ENCODE data around the gene FMC1.

The FMC1 gene

DNA sequence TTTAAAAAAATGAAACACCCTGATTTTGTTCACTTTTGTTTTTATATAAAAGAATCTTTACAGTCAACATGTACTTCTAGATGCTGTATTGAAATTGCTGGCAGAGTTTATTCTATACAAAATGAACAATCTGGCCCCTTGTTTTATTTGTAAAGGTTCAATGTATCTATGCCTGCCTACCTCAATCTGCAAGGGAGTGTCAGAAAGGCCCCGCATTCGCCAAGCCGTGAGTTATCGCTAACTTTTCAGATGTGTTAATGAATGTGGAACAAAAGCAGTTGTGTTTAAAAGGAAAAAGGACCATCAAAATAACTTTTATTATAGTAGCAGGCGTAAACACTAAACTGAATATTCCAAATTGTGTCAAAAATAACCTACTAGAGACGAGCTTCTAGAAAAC is 33.1 kb downstream of the FMC1 start:
- DNase-seq (ENCODE audit: low spot score), result no peak

DNA sequence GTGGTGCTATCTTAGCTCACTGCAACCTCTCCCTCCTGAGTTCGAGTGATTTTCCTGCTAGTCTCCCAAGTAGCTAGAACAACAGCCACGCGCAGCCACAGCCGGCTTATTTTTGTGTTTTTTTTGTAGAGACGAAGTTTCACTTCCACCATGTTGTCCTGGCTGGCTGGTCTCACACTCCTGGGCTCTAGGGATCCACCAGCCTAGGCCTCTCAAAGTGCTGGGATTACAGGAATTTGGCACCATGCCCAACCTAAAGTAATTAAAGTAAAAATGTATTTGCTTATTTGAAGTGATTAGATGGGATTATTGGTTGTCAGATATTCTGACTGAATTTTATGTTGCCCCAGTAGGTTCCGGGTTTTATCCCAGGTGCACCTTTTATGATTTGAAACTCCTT is 41.3 kb downstream of the FMC1 start:
- DNase-seq (ENCODE audit: low spot score), result no peak

DNA sequence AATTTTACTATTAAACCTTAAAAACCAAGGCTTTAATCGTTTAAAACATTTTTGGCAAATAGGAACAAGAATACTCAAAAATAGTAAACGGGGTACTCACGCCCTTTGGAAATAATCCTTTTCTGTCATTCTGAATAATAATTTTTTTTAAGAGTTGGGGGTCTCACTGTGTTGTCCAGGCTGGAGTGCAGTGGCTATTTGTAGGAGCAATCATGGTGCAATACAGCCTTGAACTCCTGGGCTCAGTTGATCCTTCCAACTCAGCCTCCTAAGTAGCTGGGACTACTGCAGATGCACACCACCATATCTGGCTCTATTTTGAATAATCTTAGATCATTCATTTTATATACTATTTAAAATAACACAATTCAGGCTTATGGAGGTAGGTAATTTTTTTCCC is 43.5 kb downstream of the FMC1 start:
- no peak for DNase-seq (ENCODE audit: low spot score)

DNA sequence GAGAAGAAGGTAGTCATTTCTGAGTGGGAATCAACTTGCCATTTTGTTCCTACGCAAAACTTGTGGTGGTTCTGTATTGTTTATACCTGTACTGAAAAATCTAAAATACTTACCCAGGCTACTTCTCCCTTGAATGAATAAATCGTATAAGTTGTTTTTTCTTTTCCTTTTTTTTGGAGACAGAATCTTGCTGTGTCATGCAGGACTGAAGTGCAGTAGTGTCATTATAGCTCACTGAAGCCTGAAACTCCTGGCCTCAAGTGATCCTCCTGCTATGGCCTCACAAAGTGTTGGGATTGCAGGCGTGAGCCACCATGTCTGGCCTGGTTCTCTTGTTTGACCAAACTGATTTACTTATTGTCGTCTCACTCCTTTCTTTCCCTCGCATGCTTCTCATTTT is 46.5 kb downstream of the FMC1 start:
- DNase-seq (ENCODE audit: low spot score), result no peak

DNA sequence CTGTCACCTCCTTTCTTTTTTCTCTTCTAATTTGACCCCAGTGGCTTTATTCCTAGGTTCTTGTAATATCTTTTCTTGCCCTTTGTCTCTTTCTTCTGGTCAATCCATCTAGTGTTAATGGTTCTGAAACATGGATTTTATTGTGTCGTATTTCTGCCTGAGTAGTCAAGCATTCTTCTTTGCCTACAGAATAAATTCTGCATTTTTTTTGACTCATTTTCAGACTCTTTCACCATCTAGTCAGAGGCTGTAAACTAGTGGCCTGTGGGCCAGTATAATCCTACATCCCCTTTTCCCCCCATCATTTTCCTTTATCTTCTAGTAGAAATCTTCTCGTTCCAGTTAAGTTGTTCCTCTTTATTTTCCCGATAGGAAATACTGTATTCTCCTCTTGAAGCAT is 48.0 kb downstream of the FMC1 start:
- no peak for DNase-seq (ENCODE audit: low spot score)

DNA sequence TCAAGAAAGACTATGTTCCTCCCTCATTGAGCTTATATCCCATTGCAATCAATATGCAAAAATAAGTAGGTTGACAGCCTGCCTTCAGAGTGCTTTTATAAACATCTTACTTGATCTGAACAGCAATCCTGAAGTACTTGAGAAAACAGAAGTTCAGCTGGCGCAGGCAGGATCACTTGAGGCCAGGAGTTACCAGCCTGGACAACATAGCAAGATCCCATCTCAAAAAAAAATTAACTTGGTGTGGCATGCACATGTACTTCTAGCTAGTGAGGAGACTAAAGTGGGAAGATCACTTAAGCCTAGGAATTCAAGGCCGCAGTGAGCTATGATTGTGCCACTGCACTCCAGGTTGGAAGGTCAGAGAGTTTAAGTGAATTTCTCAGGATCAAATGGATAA is 48.6 kb downstream of the FMC1 start:
- DNase-seq (ENCODE audit: low spot score), result no peak

DNA sequence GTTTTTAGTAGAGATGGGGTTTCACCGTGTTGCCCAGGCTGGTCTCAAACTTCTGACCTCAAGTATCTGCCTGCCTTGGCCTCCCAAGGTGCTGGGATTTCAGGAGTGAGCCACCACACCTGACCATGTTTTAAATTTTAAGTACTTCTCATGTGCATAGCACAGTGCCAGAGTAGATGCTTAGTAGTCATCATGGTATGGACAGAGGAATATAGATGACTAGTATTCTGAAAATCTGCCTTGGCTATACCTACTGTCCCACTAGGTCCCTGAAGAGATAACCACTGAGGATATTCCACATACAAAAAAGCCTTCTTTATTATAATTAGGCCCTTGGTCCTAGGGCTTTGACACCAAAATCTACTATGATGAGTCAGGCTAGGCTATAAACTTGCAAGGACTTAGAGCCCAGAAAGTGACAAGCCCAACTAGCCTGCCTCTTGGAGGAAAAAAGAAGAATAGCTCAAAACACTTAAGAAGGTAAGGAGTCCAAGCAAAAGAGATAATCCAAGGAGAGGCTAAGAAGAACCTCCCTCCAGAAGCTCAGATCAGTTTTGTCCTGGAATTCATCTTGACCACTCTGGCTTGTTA is 52.6 kb downstream of the FMC1 start:
- no peak for DNase-seq (ENCODE audit: low spot score)

DNA sequence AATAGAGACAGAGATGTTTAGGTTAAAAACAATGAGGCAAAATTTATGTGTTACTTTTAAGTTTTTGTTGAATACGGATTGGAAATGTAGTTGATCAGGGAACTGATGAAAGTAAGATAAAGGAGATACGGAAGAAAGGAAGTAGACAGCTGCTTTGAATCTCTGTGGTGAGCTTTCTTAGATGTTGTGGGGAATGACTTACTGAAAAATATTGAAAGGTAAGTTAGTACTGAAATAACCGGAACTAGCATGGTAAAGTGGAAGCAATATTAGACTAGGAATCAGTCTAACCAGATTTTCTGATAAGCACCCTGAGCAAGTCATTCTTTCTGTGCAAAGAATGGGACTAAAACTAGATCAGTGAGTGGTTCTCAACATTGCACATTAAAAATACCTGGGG is 53.4 kb downstream of the FMC1 start:
- no peak for DNase-seq (ENCODE audit: low spot score)
